ENCODE results near the gene PHF2. TPM values are rescaled to one million over a fixed set of nuclear protein-coding genes. Genes with fewer than 3 reads are reported as not detected.
A peak's percentile ranks its signal among the peaks of the same experiment; 100 is the strongest.

PHF2 gene
- total and polyA plus RNA-seq, 9 of the 15 experiments (the other 6 are each of a cell fraction or from before 2014, with no cell fraction given) = 0.37 to 14.4 (median 8.1) TPM

- TF ChIP-seq CLOCK (CRISPR knock-in tag; IDR thresholded peaks at IDR 0.05; ENCODE audit: borderline replicate concordance) (no peak), NFIC (IDR thresholded peaks at IDR 0.05) (0 out of 2 replicates have a peak, but pooled peaks have one; percentile 10), USF2 (CRISPR knock-in tag; IDR thresholded peaks at IDR 0.05) (no peak), ZNF280B (CRISPR knock-in tag; IDR thresholded peaks at IDR 0.05) (no peak), ZKSCAN3 (CRISPR knock-in tag; IDR thresholded peaks at IDR 0.05) (no peak), ESRRA (IDR thresholded peaks at IDR 0.05; ENCODE audit: borderline replicate concordance, low read depth) (no peak), ZNF444 (CRISPR knock-in tag; IDR thresholded peaks at IDR 0.05) (no peak), MXD1 (CRISPR knock-in tag; IDR thresholded peaks at IDR 0.05; ENCODE audit: borderline replicate concordance, poor library complexity, severe bottlenecking) (no peak)
Observed at GRCh38 chr9:93702261-93702660, 125.9 kb downstream of the PHF2 start (continued).
